ENCODE results near the gene ARSH. TPM values are rescaled to one million over a fixed set of nuclear protein-coding genes. Genes with fewer than 3 reads are reported as not detected.
"Not testable (repeated sequence)": the region's sequence is repeated elsewhere in the genome, so short reads cannot be mapped to it uniquely, and the experiment has no call there.

ARSH gene, protein sequence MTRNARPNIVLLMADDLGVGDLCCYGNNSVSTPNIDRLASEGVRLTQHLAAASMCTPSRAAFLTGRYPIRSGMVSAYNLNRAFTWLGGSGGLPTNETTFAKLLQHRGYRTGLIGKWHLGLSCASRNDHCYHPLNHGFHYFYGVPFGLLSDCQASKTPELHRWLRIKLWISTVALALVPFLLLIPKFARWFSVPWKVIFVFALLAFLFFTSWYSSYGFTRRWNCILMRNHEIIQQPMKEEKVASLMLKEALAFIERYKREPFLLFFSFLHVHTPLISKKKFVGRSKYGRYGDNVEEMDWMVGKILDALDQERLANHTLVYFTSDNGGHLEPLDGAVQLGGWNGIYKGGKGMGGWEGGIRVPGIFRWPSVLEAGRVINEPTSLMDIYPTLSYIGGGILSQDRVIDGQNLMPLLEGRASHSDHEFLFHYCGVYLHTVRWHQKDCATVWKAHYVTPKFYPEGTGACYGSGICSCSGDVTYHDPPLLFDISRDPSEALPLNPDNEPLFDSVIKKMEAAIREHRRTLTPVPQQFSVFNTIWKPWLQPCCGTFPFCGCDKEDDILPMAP
- total RNA-seq: under 1 TPM in 1 of 4 donors, not detected in 3; 0.26 TPM

DNA sequence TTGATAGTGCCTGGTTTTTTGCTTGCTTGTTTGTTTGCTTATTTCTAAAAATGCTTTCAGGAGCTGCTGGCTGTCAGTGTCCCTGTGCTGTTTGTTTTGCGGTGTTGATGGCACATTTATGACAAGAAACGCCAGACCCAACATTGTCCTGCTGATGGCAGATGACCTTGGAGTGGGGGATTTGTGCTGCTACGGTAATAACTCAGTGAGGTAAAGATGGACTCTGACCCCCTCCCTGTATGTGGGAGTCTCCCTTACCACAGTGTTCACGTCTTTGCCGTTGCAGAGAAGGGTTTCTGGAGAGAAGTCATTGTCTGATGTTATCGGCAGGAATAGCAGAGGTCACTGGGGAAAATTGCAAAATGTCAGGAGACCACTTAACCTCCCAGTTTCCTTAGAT, at the start of gene ARSH:
ARSH (plus strand) TSS at position 52 of the 400 bp plus-strand sequence; CDS start at position 119, 67 bp downstream.
- peaks cover 0 to 6% (median 0%) of the 10 kb centered on the region in 3 donors for H3K9me3 ChIP-seq
- H3K27ac ChIP-seq: no peak within 1 kb of the TSS
- intact Hi-C loops (cut with DNase I): no loop called here

DNA sequence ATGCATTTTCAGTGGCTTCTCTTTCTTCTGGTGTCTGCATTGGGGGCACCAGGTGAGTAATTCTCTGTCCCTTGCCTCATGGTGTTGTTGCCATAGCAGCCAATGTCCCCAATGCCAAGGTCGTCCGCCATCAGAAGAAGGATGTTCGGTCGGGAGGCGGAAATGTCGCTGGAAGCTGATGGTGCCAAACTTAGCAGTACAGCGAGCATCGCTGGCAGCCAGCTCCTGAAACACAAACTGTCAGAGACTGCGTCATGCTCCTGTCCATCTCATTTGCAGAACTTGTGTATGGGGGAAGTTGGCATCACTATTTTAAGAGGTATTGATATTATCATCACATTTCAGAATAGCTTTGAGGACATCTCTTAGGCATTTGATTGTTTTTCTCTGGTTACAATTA, 48.1 kb upstream of the ARSH start:
- 79 to 86% methylated on average over 4 to 9 of the region's 9 CpGs for WGBS, 2 donors
- Histone ChIP-seq H3K27ac (no peak overlapping the region), H3K9me3 (no peaks in the 10 kb centered on the region), H3K27me3 (no peaks in the 10 kb centered on the region), H3K4me3 (no peak overlapping the region), H3K4me1 (no peaks in the 10 kb centered on the region), H3K36me3 (no peaks in the 10 kb centered on the region)
- no peak for DNase-seq
- intact Hi-C loops (cut with DNase I): no loop called here
- TF ChIP-seq, protein P1, sequence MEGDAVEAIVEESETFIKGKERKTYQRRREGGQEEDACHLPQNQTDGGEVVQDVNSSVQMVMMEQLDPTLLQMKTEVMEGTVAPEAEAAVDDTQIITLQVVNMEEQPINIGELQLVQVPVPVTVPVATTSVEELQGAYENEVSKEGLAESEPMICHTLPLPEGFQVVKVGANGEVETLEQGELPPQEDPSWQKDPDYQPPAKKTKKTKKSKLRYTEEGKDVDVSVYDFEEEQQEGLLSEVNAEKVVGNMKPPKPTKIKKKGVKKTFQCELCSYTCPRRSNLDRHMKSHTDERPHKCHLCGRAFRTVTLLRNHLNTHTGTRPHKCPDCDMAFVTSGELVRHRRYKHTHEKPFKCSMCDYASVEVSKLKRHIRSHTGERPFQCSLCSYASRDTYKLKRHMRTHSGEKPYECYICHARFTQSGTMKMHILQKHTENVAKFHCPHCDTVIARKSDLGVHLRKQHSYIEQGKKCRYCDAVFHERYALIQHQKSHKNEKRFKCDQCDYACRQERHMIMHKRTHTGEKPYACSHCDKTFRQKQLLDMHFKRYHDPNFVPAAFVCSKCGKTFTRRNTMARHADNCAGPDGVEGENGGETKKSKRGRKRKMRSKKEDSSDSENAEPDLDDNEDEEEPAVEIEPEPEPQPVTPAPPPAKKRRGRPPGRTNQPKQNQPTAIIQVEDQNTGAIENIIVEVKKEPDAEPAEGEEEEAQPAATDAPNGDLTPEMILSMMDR (IDR thresholded peaks at IDR 0.05): no peak
- no peak for TF ChIP-seq POLR2A (IDR thresholded peaks at IDR 0.05)

More for the DNA sequence above, at the start of gene ARSH:
- H3K36me3 ChIP-seq: no peaks in the 10 kb centered on the region
- DNase-seq: no peak
- WGBS, 2 donors: 78 to 100% methylated on average over 3 to 6 of the region's 6 CpGs
- H3K27me3 ChIP-seq: no peaks in the 10 kb centered on the region
- H3K4me1 ChIP-seq: no peaks in the 10 kb centered on the region
- TF ChIP-seq, protein P1 (IDR thresholded peaks at IDR 0.05): no peak
- TF ChIP-seq POLR2A (IDR thresholded peaks at IDR 0.05): no peak
- H3K4me3 ChIP-seq: no peak within 1 kb of the TSS

DNA sequence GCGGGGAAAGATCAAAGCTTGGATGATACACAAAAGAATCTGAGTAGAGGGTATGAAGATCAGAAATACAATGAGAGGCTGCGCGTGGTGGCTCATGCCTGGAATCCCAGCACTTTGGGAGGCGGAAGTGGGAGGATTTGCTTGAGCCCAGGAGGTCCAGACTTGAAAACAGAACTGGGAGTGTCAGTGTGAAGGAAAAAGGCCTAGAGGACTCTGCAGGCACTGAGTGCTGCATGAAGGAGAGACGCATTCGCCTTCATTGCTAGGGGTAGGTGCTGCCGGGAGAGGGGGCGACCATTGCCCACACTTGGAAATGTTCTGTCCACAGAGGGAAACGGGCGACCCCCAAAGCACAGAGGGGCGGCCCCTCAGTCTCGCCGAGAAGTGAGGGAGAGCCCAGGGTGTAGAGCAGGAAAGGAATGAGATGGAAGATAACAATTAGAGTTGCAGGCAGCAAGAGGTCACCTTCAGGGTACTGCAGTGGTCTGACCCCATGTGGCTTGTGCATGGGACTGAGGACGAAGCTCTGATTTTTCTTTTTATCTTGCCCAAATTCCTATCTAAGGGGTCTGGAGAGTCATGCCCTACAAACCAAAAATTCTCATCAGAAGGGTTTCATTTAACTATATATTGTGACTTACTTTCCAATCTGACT, 45.4 kb upstream of the ARSH start:
- 79 to 84% methylated on average over 13 to 14 of the region's 14 CpGs for WGBS, 2 donors
- intact Hi-C loops (cut with DNase I): no loop called here
- no peaks in the 10 kb centered on the region for H3K9me3 ChIP-seq
- TF ChIP-seq POLR2A (IDR thresholded peaks at IDR 0.05): no peak
- TF ChIP-seq, protein P1 (IDR thresholded peaks at IDR 0.05): no peak
- H3K4me1 ChIP-seq: no peaks in the 10 kb centered on the region
- H3K27me3 ChIP-seq: no peaks in the 10 kb centered on the region
- no peak overlapping the region for H3K27ac ChIP-seq
- H3K36me3 ChIP-seq: no peaks in the 10 kb centered on the region
- no peak overlapping the region for H3K4me3 ChIP-seq
- DNase-seq: no peak

DNA sequence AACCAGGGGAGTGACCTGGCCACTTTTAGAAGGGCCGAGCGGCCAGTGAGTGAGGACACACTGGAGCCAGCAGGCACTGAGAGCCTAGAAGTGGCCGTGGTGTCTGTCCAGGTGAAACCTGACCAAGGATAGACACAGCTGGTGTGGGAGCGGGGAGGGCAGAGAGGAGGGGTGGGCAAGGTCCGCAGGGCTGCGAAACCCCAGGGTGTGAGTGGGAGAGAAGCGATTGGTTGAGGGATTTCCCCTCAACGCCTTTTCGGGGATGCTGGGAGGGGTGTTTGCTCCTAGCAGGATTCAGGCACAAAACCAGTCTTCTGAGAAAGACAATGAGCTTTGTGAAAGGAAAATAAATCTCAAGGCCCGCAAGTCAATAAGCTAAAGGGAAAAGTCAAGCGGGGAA, 44.0 kb upstream of the ARSH start:
- Histone ChIP-seq H3K4me3 (no peak overlapping the region), H3K9me3 (no peaks in the 10 kb centered on the region), H3K27me3 (no peaks in the 10 kb centered on the region), H3K4me1 (no peaks in the 10 kb centered on the region), H3K27ac (no peak overlapping the region), H3K36me3 (no peaks in the 10 kb centered on the region)
- TF ChIP-seq, protein P1 (IDR thresholded peaks at IDR 0.05): no peak
- DNase-seq: no peak
- WGBS, 2 donors: 73 to 92% methylated on average over 10 to 11 of the region's 11 CpGs
- intact Hi-C loops (cut with DNase I): no loop called here

DNA sequence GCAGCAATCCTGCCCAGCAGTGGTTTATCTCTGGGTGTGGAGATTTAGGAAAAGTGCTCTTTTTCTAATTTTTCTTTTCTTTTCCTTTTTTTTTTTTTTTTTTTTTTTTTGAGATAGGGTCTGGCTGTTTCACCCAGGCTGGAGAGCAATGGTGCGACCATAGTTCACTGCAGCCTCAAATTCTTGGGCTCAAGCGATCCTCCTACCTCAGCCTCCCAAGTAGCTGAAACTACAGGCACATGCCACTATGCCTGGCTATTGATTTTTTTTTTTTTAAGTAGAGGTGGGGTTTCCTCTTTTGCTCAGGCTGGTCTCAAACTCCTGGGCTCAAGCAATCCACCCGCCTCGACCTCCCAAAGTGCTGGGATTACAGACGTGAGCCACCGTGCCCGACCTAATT, 42.9 kb upstream of the ARSH start:
- 82 to 97% methylated on average over 7 of the region's 7 CpGs for WGBS, 2 donors
- H3K36me3 ChIP-seq; H3K4me1 ChIP-seq; DNase-seq; H3K27ac ChIP-seq; H3K27me3 ChIP-seq; intact Hi-C loops (cut with DNase I); H3K9me3 ChIP-seq; H3K4me3 ChIP-seq: not testable (repeated sequence)

DNA sequence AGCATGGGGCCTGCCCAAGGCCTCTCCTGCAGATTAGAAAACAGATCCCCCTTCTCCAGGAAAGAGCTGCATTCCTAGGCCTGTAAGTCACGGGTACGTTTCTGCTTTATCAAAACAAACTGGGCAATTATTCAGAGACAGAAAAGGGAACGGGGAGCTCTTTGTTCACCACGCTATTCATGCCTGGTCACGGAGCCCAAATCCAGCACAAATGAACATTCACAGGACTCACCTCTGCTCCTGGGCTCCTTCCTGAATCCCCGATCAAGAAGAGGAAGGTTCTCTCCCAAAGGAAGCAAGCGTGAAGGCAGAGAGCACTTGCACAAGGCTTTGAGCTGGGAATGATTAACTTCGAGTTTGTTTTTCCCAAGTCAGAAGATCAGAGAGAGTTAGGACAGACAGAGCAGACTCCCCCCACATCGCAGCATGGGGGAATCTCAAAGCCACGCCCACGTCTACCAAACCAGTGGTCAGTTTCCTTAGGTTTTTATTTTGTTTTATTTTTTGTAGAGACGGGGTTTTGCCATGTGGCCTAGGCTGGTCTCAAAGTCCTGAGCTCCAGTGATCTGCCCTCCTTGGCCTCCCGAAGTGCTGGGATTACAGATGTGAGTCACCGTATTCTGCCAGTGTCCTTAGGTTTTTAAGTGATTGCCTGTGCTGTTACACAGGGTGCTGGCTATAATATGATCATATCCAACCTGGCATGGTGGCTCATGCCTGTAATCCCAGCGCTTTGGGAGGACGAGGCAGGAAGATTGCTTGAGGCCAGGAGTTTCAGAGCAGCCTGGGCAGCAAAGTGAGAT, 42.2 kb upstream of the ARSH start:
- H3K36me3 ChIP-seq; H3K27ac ChIP-seq; H3K9me3 ChIP-seq; DNase-seq; H3K27me3 ChIP-seq; intact Hi-C loops (cut with DNase I); H3K4me3 ChIP-seq; H3K4me1 ChIP-seq: not testable (repeated sequence)
- 55 to 57% methylated on average over 4 to 16 of the region's 16 CpGs for WGBS, 2 donors

Data from esophagus squamous epithelium (tissue), 5 donors.